ENCODE data around the gene MRPL58. TPM values are rescaled to one million over a fixed set of nuclear protein-coding genes. Genes with fewer than 3 reads are reported as not detected.

Gene MRPL58
- total and polyA plus RNA-seq, 10 donors: 16.5 to 60.7 (median 31.7) TPM

DNA sequence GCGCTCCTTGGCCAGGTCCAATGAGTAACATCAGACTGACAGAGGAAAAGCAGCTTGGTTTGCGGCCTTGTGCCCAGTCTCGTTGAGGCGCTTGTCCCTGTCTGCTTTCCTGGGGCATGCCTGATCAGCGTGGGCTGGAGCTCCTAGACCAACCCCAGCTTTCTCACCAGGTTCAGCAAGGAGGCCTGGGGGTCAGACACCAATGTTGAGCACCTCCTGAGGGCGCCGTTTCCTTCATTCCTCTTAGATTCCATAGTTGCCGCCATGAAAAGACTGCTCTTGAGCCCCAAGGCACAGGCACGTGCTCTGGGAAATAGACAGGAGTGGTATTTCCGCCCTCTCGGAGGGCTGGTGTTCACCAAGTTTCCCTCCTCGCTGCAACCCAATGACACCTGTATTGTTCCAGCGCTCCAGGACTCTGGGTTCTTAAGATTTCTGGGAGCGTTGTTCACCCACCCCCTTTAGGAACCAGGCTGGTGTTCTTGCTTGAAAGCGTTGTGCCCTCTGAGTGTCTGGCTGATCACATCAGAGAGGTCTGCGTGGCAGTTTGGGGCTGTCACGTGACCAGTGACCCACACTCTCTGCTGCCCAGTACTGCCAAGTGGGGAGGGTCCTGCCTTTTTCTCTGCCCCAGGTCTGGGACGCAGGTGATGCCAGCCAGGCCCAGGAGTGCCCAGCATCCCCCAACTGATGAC, 52.5 kb downstream of the MRPL58 start:
- Histone ChIP-seq H3K27ac (peak overlapping the region in 4 of 8 donors; percentile 30 to 60 (median 38)), H3K9me3 (no peaks in the 10 kb centered on the region), H3K27me3 (replicated peaks in 1 of 7) (no peaks in the 10 kb centered on the region), H3K36me3 (peaks cover 0 to 57% (median 42%) of the 10 kb centered on the region in 6 donors), H3K4me3 (no peak overlapping the region), H3K4me1 (peaks cover 0 to 26% (median 7%) of the 10 kb centered on the region in 6 donors)
- TF ChIP-seq POLR2AphosphoS5 (IDR thresholded peaks at IDR 0.05): no peak
- no peak for DNase-seq
- 93 to 96% (median 95%) methylated on average over 16 to 18 of the region's 18 CpGs for WGBS, 5 donors
- intact Hi-C loops (cut with DNase I; ENCODE audit: low total_unique reads): no loop called here

DNA sequence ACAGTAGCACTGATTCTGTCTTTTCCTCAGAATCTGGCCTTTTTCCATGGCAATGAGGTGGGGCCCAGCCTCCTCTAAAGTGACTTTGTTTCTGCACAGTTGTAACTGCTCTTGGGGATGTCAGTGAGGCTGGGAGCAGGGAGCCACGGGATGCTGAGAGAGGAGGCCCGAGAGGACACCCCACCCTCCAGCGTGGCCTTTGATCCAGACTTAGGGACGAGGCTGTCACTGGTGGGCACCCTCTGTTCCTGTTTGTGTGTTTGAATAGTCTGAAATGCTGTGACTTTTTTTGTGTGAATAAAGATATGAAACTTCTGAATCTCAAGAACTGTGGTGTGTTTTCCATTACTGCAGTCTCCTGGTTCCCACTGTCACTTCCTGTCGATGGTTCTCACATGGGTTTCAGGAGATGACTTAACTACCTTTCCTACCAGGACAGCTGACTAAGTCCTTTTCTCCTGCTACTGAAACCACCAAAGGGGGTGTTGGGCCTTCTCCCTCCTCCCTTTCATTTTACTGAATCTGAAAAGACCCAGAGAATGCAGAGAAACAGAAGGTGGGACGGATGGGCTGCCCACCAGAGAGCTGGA, 53.2 kb downstream of the MRPL58 start:
- TF ChIP-seq, protein P1, sequence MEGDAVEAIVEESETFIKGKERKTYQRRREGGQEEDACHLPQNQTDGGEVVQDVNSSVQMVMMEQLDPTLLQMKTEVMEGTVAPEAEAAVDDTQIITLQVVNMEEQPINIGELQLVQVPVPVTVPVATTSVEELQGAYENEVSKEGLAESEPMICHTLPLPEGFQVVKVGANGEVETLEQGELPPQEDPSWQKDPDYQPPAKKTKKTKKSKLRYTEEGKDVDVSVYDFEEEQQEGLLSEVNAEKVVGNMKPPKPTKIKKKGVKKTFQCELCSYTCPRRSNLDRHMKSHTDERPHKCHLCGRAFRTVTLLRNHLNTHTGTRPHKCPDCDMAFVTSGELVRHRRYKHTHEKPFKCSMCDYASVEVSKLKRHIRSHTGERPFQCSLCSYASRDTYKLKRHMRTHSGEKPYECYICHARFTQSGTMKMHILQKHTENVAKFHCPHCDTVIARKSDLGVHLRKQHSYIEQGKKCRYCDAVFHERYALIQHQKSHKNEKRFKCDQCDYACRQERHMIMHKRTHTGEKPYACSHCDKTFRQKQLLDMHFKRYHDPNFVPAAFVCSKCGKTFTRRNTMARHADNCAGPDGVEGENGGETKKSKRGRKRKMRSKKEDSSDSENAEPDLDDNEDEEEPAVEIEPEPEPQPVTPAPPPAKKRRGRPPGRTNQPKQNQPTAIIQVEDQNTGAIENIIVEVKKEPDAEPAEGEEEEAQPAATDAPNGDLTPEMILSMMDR (IDR thresholded peaks at IDR 0.05 in 8 of 11, conservative IDR thresholded peaks at IDR 0.05 in 3 of 11): no peak
- TF ChIP-seq POLR2AphosphoS5 (IDR thresholded peaks at IDR 0.05) (no peak), POLR2A (IDR thresholded peaks at IDR 0.05) (no peak)
- peak; percentile 31 for DNase-seq
- Histone ChIP-seq H3K36me3 (peaks cover 0 to 51% (median 39%) of the 10 kb centered on the region in 6 donors), H3K27me3 (replicated peaks in 1 of 7) (no peaks in the 10 kb centered on the region), H3K4me1 (peaks cover 0 to 21% (median 2%) of the 10 kb centered on the region in 6 donors), H3K27ac (peak overlapping the region in 4 of 8 donors; percentile 30 to 60 (median 38)), H3K4me3 (no peak overlapping the region), H3K9me3 (no peaks in the 10 kb centered on the region)
- WGBS, 5 donors: 63 to 69% (median 66%) methylated on average over 6 of the region's 6 CpGs
- intact Hi-C loops (cut with DNase I; ENCODE audit: low total_unique reads): no loop called here

DNA sequence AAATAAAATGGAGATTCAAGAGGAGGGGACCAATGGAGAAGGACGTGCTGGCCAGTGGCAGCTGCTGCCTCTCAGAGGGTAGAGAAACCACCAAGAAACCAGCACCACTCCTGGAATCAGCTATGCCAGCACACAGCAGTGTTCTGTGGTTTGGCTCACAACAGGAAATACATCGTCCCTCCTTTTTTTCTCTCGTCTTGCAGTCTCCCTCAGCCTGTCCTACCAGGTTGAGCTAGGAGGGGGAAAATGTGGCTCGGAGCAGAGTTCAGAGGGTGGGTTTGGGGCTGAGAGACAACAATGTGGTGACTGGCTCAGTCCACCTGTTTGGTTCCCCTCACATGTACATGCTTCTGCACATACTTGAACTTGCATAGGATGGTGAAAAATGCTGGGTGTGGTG, 55.4 kb downstream of the MRPL58 start:
- TF ChIP-seq, protein P1 (IDR thresholded peaks at IDR 0.05 in 8 of 11, conservative IDR thresholded peaks at IDR 0.05 in 3 of 11): no peak
- TF ChIP-seq POLR2AphosphoS5 (IDR thresholded peaks at IDR 0.05): no peak
- TF ChIP-seq POLR2A (IDR thresholded peaks at IDR 0.05): no peak
- 18 to 41% (median 31%) methylated on average over 4 of the region's 4 CpGs for WGBS, 5 donors
- Histone ChIP-seq H3K36me3 (peaks cover 0 to 29% (median 23%) of the 10 kb centered on the region in 6 donors), H3K27me3 (replicated peaks in 1 of 7) (no peaks in the 10 kb centered on the region), H3K4me3 (no peak overlapping the region), H3K4me1 (peaks cover 0 to 21% (median 2%) of the 10 kb centered on the region in 6 donors), H3K9me3 (no peaks in the 10 kb centered on the region), H3K27ac (peak overlapping the region in 1 of 8 donors; percentile 22)
- intact Hi-C loops (cut with DNase I; ENCODE audit: low total_unique reads): no loop called here
- DNase-seq: peak; percentile 17

DNA sequence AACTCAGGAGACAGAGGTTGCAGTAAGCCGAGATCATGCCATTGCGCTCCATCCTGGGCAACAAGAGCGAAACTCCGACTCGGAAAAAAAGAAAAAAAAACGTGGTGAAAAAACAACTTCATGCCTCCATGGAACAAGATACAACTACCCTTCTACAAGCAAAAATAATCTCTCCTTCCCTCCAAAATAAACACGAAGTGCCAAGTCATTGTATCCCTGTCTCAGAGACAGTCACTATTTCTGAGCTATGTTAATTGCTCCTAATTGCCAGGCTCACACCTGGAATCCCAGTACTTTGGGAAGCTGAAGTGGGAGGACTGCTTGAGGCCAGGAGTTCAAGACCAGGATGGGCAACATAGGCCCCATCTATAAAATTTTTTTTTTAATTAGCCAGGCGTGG, 56.3 kb downstream of the MRPL58 start:
- peaks cover 0 to 23% (median 2%) of the 10 kb centered on the region in 6 donors for H3K4me1 ChIP-seq
- intact Hi-C loops (cut with DNase I; ENCODE audit: low total_unique reads): no loop called here
- no peak overlapping the region for H3K4me3 ChIP-seq
- TF ChIP-seq, protein P1 (IDR thresholded peaks at IDR 0.05 in 8 of 11, conservative IDR thresholded peaks at IDR 0.05 in 3 of 11): no peak
- TF ChIP-seq POLR2A (IDR thresholded peaks at IDR 0.05): no peak
- no peak for TF ChIP-seq POLR2AphosphoS5 (IDR thresholded peaks at IDR 0.05)
- 85 to 90% (median 86%) methylated on average over 8 of the region's 8 CpGs for WGBS, 5 donors
- H3K36me3 ChIP-seq: peaks cover 0 to 20% (median 14%) of the 10 kb centered on the region in 6 donors
- H3K27me3 ChIP-seq (replicated peaks in 1 of 7): no peaks in the 10 kb centered on the region
- no peaks in the 10 kb centered on the region for H3K9me3 ChIP-seq
- H3K27ac ChIP-seq: no peak overlapping the region
- DNase-seq: no peak
